Osteoblast (primary cell): ENCODE measurements around the gene ELAVL2. TPM values are rescaled to one million over a fixed set of nuclear protein-coding genes. Genes with fewer than 3 reads are reported as not detected.

ENCODE experiments used
- DNase-seq: peaks from one replicate; pipeline ENCODE4 v3.0.0; 2011; ENCODE audit warnings: low spot score, mixed read lengths; ENCODE audit not compliant: insufficient read length; ENCODE audit errors: missing footprints
- H2AFZ ChIP-seq: 2 replicates; pipeline ENCODE4 v1.6.0; 2011; ENCODE audit warnings: mild to moderate bottlenecking, low read length
- H3K27ac ChIP-seq: 2 replicates; pipeline ENCODE4 v1.5.1; 2011; ENCODE audit warnings: mild to moderate bottlenecking, low read depth, low read length, moderate library complexity
- H3K27me3 ChIP-seq: 2 replicates; pipeline ENCODE4 v1.6.0; 2012; ENCODE audit warnings: mild to moderate bottlenecking, control low read depth, inconsistent platforms, low read length, moderate library complexity; ENCODE audit not compliant: insufficient read depth
- H3K36me3 ChIP-seq: 2 replicates; pipeline ENCODE4 v1.5.1; 2011; ENCODE audit warnings: mild to moderate bottlenecking, low read length, control low read depth, moderate library complexity; ENCODE audit not compliant: insufficient read depth
- H3K4me1 ChIP-seq: 2 replicates; pipeline ENCODE4 v1.5.1; 2011; ENCODE audit warnings: mild to moderate bottlenecking, low read length, control low read depth, moderate library complexity; ENCODE audit not compliant: insufficient read depth
- H3K4me2 ChIP-seq: 2 replicates; pipeline ENCODE4 v1.6.0; 2011; ENCODE audit warnings: mild to moderate bottlenecking, low read length; ENCODE audit not compliant: insufficient read depth
- H3K4me3 ChIP-seq: fragments of 200-600 bp; sonication (generic); 3 replicates; pipeline ENCODE4 v1.5.1; 2012; ENCODE audit warnings: mild to moderate bottlenecking, low read length, inconsistent platforms; ENCODE audit not compliant: insufficient read depth
- H3K79me2 ChIP-seq: 2 replicates; pipeline ENCODE4 v1.6.0; 2012; ENCODE audit warnings: mild to moderate bottlenecking, low read length, control low read depth, inconsistent platforms; ENCODE audit not compliant: insufficient read depth
- H3K9me3 ChIP-seq: 2 replicates; pipeline ENCODE4 v1.5.1; 2011; ENCODE audit warnings: low read depth, low read length, control low read depth
- H4K20me1 ChIP-seq: 2 replicates; pipeline ENCODE4 v1.6.0; 2012; ENCODE audit warnings: mild to moderate bottlenecking, low read length, control low read depth; ENCODE audit not compliant: insufficient read depth
- CTCF ChIP-seq: IDR thresholded peaks from 2 replicates; pipeline ENCODE4 v1.5.1; 2011; ENCODE audit warnings: mild to moderate bottlenecking, low read depth, low read length, moderate library complexity; ENCODE audit errors: extremely low read depth
- total RNA-seq: library from RNA; depleted of rRNA; stranded (reverse); fragments of >200 nt; gene quantifications from 2 replicates; pipeline ENCODE4 v1.2.3, GENCODE V29; 2012

ELAVL2 gene
- total RNA-seq, 1 donor = 0.36 TPM

GRCh38 chr9:23842565-23843129 lies 16.6 kb upstream of the ELAVL2 start:
- H3K36me3 ChIP-seq = no peaks in the 10 kb centered on the region
- no peaks in the 10 kb centered on the region for H3K79me2 ChIP-seq
- peaks cover 3% of the 10 kb centered on the region for H3K9me3 ChIP-seq
- no peaks in the 10 kb centered on the region for H4K20me1 ChIP-seq
- TF ChIP-seq CTCF = no peak
- H3K4me2 ChIP-seq = no peak overlapping the region
- H3K27me3 ChIP-seq = no peaks in the 10 kb centered on the region
- H3K4me1 ChIP-seq = no peaks in the 10 kb centered on the region
- H3K27ac ChIP-seq = no peak overlapping the region
- no peak overlapping the region for H3K4me3 ChIP-seq
- DNase-seq = no peak
- H2AFZ ChIP-seq = no peak overlapping the region

- Histone ChIP-seq H3K36me3 (no peaks in the 10 kb centered on the region), H3K9me3 (peaks cover 3% of the 10 kb centered on the region), H3K4me1 (no peaks in the 10 kb centered on the region), H2AFZ (no peak overlapping the region), H3K79me2 (no peaks in the 10 kb centered on the region), H4K20me1 (no peaks in the 10 kb centered on the region), H3K4me2 (no peak overlapping the region), H3K4me3 (no peak overlapping the region), H3K27ac (no peak overlapping the region), H3K27me3 (no peaks in the 10 kb centered on the region)
- no peak for TF ChIP-seq CTCF
- DNase-seq = no peak
These were observed 15.3 kb upstream of the ELAVL2 start for GRCh38 chr9:23841304-23841703.

- Histone ChIP-seq H3K27ac (no peak overlapping the region), H2AFZ (no peak overlapping the region), H3K27me3 (no peaks in the 10 kb centered on the region), H3K9me3 (peaks cover under 1% of the 10 kb centered on the region), H4K20me1 (no peaks in the 10 kb centered on the region), H3K36me3 (no peaks in the 10 kb centered on the region), H3K4me3 (no peak overlapping the region), H3K4me1 (no peaks in the 10 kb centered on the region), H3K79me2 (no peaks in the 10 kb centered on the region), H3K4me2 (no peak overlapping the region)
- DNase-seq = no peak
- no peak for TF ChIP-seq CTCF
These were observed 11.0 kb upstream of the ELAVL2 start for GRCh38 chr9:23837038-23837437.

GRCh38 chr9:23830929-23831730 lies 5.1 kb upstream of the ELAVL2 start:
- no peak overlapping the region for H3K27ac ChIP-seq
- H3K27me3 ChIP-seq = no peaks in the 10 kb centered on the region
- no peaks in the 10 kb centered on the region for H3K4me1 ChIP-seq
- no peaks in the 10 kb centered on the region for H3K9me3 ChIP-seq
- no peak overlapping the region for H3K4me3 ChIP-seq
- no peak for DNase-seq
- no peaks in the 10 kb centered on the region for H3K79me2 ChIP-seq
- no peak overlapping the region for H3K4me2 ChIP-seq
- H3K36me3 ChIP-seq = no peaks in the 10 kb centered on the region
- H4K20me1 ChIP-seq = no peaks in the 10 kb centered on the region
- TF ChIP-seq CTCF = no peak
- no peak overlapping the region for H2AFZ ChIP-seq
